Suppressor macrophage (primary cell): ENCODE measurements around the gene CERS2.

Source experiments
- DNase-seq, 4 experiments: peaks; one replicate each; pipeline ENCODE4 v3.0.0-alpha.2; 2020 to 2022
- total RNA-seq, 17 experiments: gene quantifications; one replicate each; lab custom pipeline; 2026; ENCODE audit warnings: mixed read lengths in 6 of 17, inconsistent platforms in 3 of 17; lab: John Stamatoyannopoulos, UW

CERS2 gene
- total RNA-seq: 113 to 270 (median 169) reads per million in 17 experiments

DNA sequence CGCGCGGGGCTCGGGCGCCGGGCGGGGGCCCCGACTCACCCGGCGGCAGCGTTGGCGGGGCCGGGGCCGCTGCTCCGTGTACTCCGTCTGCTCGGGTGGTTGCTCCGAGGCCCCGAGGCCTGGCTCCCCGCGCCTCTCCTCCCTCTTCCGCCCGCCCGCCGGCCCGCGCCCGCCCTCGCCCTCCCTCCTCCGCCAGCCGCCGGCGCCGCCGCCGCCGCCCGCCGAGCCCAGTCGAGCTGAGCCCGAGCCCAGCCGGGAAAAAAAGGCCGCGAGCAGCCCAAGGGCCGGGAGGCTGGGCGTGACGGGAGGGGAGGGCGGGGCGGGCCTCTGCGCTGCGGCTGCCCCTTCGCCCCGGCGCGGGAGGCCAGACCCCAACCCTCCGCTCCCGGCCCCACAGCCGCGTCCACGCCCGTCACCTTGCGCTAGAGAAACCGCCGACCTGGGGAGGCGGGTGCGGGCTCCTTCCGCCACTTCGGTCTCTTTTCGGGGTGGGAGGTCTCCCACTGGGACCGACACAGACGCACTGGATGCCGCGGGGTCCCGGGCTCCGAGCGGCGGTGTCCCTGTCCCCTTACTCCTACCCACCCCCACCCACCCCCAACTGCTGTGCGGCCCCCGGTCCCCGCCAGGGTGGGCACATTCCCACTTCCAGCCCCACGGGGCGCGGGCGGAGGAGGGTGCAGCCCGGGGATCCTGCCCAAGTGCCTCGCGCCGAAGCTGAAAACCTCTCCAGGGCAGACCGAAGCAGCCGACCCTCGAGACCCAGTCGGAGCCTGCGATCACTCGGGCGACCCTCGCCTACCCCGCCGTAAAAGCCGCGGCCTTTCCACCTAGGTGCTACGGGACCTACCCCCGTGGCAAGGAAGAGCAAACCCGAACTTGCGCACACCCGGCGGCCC is at the start of gene CERS2:
Gene CERS2, minus strand, starts transcription at position 256 of the 899 bp plus-strand sequence. CDS start 5,745 bp downstream, outside the sequence.
- peak; percentile 73 to 92 (median 84) for DNase-seq

DNA sequence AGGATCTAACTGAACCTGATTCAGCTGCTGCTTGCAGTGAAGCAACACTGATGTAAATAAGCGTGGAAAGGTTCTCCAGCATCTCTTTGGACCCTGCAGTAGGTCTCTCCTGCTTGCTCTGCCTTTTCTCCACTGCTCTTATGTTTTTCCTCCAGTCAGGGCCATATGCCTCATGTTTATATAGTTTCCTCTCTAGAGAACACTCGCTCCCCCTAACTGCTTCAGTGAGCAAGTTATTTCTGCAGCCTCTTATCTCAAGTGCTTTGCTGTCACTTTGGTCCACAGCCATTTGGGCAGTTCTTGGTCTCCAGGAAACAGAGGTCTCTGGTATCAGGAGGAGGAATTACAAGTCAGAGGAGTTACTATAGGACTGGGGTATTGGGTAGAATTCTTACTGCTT is 38.9 kb upstream of the CERS2 start:
- DNase-seq: no peak

GRCh38 chr1:151012684-151013471 is 38.2 kb upstream of the CERS2 start:
- no peak for DNase-seq

- DNase-seq: peak in 2 of 4 experiments; percentile 23 to 33
These were observed 36.7 kb upstream of the CERS2 start for GRCh38 chr1:151011154-151011850.

- no peak for DNase-seq
These were observed 35.7 kb upstream of the CERS2 start for GRCh38 chr1:151010346-151010726.

DNA sequence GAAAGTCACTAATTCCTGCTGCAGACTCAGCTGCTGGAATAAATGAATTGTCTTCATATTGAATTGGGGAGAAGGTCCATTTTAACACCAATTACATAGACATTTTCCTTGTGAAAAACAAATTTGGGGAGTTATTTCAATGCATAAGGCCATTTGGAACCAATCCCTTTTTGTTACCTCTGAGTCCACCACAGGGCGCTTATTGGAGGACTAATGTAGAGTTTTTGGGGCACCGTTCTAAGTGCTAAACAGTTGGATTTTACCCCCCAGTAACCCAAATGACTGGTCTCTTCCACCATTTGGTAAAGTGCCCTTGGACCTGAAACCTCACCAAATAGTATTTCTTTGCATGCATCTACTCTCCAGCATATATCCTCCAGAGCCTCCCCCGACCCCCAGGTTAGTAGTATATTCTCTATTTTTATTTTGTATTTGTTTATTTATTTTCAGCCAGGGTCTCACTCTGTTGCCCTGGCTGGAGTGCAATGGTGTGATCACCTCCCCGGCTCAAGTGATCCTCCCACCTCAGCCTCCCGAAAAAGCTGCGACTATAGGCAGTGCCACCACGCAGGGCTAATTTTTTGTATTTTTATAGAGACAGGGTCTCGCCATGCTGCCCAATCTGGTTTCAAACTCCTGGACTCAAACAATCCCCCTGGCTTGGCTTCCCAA is 35.2 kb upstream of the CERS2 start:
- DNase-seq: no peak

DNA sequence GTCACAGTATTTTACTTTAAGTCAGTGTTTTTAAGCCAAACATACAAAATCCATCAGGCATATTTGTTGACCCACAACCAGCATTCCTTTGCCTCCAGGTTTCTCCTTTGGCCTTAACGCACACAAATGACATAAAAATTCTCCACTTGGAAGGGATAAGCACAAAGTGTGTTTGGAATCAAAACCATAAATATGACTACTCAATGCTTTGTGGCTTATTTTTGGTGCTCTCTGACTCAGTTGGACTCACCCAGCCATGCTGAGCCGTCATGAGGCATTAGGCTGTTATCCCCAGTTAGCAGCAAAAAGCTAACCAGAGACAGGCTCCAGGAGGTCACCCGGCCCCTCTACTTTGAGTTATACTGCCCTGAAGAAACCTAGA is 34.6 kb upstream of the CERS2 start:
- DNase-seq: no peak

- DNase-seq: peak; percentile 99 to 100 (median 100)
These were observed 33.9 kb upstream of the CERS2 start, which contains the start of gene PRUNE1 for GRCh38 chr1:151008244-151009205. PRUNE1 (plus strand) TSS chr1:151008449; CDS start chr1:151008633, 184 bp downstream.

DNA sequence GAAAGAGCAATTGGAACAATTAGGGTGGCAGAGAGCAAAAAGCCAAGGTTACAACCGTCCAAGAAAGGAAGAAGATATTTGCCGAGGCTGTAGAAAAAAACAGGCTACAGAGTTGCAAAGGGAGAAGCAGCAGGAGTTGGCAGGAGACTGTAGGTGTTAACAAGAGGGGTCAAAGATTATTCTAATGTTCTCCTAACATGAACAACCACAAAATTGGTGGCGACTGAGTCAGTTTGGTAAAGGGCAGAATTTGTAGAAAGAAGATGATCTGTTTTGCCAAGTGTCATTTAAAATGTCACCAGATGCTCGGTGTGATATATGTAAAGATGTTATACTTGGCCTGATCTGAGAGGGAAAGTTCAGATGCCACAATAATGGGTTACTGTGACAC is 33.2 kb upstream of the CERS2 start:
- DNase-seq: no peak

- DNase-seq: peak; percentile 72 to 84 (median 83)
These were observed 31.9 kb upstream of the CERS2 start, which contains the start of gene MINDY1 for GRCh38 chr1:151006327-151007052. MINDY1 (minus strand) TSS chr1:151006902; CDS start chr1:151002617, 4,285 bp downstream.

DNA sequence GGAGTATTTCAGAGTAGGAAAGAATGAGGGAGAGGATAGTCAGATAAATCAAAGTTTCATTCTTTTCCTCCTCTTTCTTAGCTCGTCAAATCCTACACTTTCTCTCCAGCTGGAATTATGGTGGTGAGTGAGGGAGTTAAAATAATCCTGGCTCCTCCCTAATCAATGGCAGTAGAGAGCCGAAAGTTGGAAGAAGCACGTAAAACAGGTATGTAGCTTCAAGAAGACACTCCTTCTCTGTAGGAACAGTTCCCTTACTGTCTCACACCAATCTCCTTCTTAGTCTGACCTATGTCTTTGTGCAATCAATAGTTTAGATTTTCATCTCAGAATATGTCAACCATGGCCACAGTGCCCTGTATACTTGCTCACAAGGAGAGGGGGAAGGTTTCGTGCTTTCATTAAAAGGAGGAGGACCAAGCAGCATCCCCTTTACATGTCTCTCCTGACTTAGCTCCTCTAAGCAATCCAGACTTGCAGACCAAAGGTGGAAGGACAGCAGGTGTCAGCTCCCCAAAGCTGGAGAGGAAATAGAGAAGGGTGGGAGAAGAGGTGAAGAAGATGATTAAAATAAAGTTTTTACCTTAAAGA is 31.2 kb upstream of the CERS2 start:
- no peak for DNase-seq

- peak in 2 of 4 experiments; percentile 22 to 27 for DNase-seq
These were observed 28.5 kb upstream of the CERS2 start for GRCh38 chr1:151003180-151003579.

- no peak for DNase-seq
These were observed 28.0 kb upstream of the CERS2 start for GRCh38 chr1:151002611-151003010.

GRCh38 chr1:151002051-151002450 is 27.4 kb upstream of the CERS2 start:
- DNase-seq: peak; percentile 55 to 56 (median 56)

- peak; percentile 60 to 84 (median 76) for DNase-seq
These were observed 27.0 kb upstream of the CERS2 start for GRCh38 chr1:151001602-151002001.

GRCh38 chr1:151000408-151000807 is 25.8 kb upstream of the CERS2 start:
- DNase-seq: no peak

GRCh38 chr1:150999926-151000325 is 25.3 kb upstream of the CERS2 start:
- DNase-seq: peak; percentile 35 to 58 (median 48)

DNA sequence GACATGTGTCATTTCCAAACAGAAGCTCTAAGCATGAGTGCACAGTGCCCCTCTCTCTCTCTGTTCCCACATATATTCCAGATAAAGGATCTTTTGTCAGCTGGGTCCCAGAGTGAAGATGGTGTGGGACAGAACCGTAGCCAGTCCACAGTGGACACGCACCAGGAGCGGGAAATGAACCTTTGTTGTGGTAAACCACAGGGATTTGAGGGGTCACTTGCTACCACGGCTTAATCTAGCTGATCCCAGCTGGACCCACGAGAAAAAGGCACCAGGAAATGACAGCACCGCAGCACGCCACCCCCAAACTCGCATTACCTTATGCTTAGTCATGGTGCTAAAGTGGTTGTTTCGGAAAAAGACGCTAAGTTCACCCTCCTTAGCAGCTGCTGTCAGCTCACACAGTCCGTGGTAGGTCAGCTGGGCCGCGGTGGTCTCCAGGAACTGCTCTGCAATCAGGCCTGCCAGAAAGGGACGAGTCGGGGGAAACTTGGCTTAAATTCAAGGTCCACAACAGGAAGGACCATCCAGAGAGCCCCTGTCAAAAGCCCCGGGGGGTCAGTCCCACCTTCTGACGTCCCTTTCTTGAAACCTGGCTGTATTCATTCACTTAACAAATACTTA is 24.5 kb upstream of the CERS2 start:
- DNase-seq: peak; percentile 63 to 76 (median 74)

- no peak for DNase-seq
These were observed 23.3 kb upstream of the CERS2 start for GRCh38 chr1:150997949-150998348.
